NCI-H345 (cell line): ENCODE measurements around the gene UBASH3A.

Experiments
- DNase-seq: peaks from one replicate; lab custom pipeline; 2025; lab: John Stamatoyannopoulos, UW

UBASH3A gene

GRCh38 chr21:42430521-42430920, 26.8 kb downstream of the UBASH3A start:
- DNase-seq: no peak

GRCh38 chr21:42431196-42431595, 27.5 kb downstream of the UBASH3A start:
- DNase-seq: no peak

GRCh38 chr21:42432695-42433094, 29.0 kb downstream of the UBASH3A start:
- DNase-seq: no peak

GRCh38 chr21:42433946-42434551, 30.3 kb downstream of the UBASH3A start:
- no peak for DNase-seq

GRCh38 chr21:42434884-42435283, 31.2 kb downstream of the UBASH3A start:
- no peak for DNase-seq

- DNase-seq: no peak
Measured at GRCh38 chr21:42435401-42435800, 31.7 kb downstream of the UBASH3A start.

GRCh38 chr21:42435833-42436232, 32.1 kb downstream of the UBASH3A start:
- DNase-seq: no peak

- DNase-seq: no peak
Measured at GRCh38 chr21:42436914-42437313, 33.2 kb downstream of the UBASH3A start.

GRCh38 chr21:42437786-42438185, 34.1 kb downstream of the UBASH3A start:
- DNase-seq: no peak

GRCh38 chr21:42438316-42439205, 34.9 kb downstream of the UBASH3A start:
- DNase-seq: no peak

- no peak for DNase-seq
Measured at GRCh38 chr21:42439284-42440186, 35.8 kb downstream of the UBASH3A start.

GRCh38 chr21:42440187-42440792, 36.6 kb downstream of the UBASH3A start:
- DNase-seq: no peak

- DNase-seq: no peak
Measured at GRCh38 chr21:42441963-42442362, 38.3 kb downstream of the UBASH3A start.

- no peak for DNase-seq
Measured at GRCh38 chr21:42443181-42443785, 39.6 kb downstream of the UBASH3A start.

- DNase-seq: no peak
Measured at GRCh38 chr21:42443876-42444744, 40.4 kb downstream of the UBASH3A start.

- no peak for DNase-seq
Measured at GRCh38 chr21:42444745-42445059, 41.0 kb downstream of the UBASH3A start.

GRCh38 chr21:42445311-42445710, 41.6 kb downstream of the UBASH3A start:
- no peak for DNase-seq

- no peak for DNase-seq
Measured at GRCh38 chr21:42446531-42446930, 42.8 kb downstream of the UBASH3A start.

GRCh38 chr21:42447182-42447581, 43.5 kb downstream of the UBASH3A start:
- DNase-seq: no peak

- DNase-seq: no peak
Measured at GRCh38 chr21:42447732-42448131, 44.0 kb downstream of the UBASH3A start.

- DNase-seq: no peak
Measured at GRCh38 chr21:42448686-42449085, 45.0 kb downstream of the UBASH3A start.
